Common myeloid progenitor, CD34-positive (primary cell): Measurements from ENCODE around the gene BIRC7.

Experiments used
- CTCF ChIA-PET: fragments of 350-600 bp; sonication (Branson Sonifier 250); formaldehyde crosslinking; loops from one replicate; lab custom pipeline; 2021; ENCODE audit warnings: antibody characterized with exemption; lab: Charles Lee
- POLR2A ChIA-PET: fragments of 350-600 bp; sonication (Branson Sonifier 250); formaldehyde crosslinking; loops from one replicate; lab custom pipeline; 2021; ENCODE audit warnings: antibody characterized with exemption; lab: Charles Lee
- DNase-seq, 3 donors: peaks; one replicate each; pipeline versions ENCODE4 v3.0.0 to v3.0.0-alpha.2; 2013
- H3K27ac ChIP-seq, 2 experiments: 1 replicate in 1 of 2; 2 replicates in 1 of 2; pipeline ENCODE4 v1.7.0; 2013; ENCODE audit warnings: inconsistent platforms in 2 of 2, low read length in 2 of 2, mild to moderate bottlenecking in 2 of 2, low read depth in 1 of 2, moderate library complexity in 1 of 2; ENCODE audit not compliant: severe bottlenecking in 2 of 2, insufficient read depth in 1 of 2, poor library complexity in 1 of 2
- H3K27me3 ChIP-seq, 5 experiments: replicated peaks in 2 of 5; 1 replicate in 3 of 5; 2 replicates in 2 of 5; pipeline versions ENCODE4 v1.6.1 to v1.7.0; 2013; ENCODE audit warnings: low read length in 4 of 5, mild to moderate bottlenecking in 2 of 5, moderate library complexity in 2 of 5, inconsistent platforms in 1 of 5; ENCODE audit not compliant: insufficient read depth in 5 of 5, control insufficient read depth in 4 of 5
- H3K36me3 ChIP-seq, 4 experiments: 1 replicate in 2 of 4; 2 replicates in 2 of 4; pipeline versions ENCODE4 v1.6.1 to v1.7.0; 2013; ENCODE audit warnings: low read length in 3 of 4, control low read depth in 1 of 4, mild to moderate bottlenecking in 1 of 4; ENCODE audit not compliant: control insufficient read depth in 4 of 4, insufficient read depth in 4 of 4
- H3K4me1 ChIP-seq, 4 experiments: 1 replicate in 3 of 4; 2 replicates in 1 of 4; pipeline versions ENCODE4 v1.6.1 to v1.7.1; 2013; ENCODE audit warnings: low read length in 3 of 4, mild to moderate bottlenecking in 3 of 4, control low read depth in 1 of 4, inconsistent platforms in 1 of 4, moderate library complexity in 1 of 4; ENCODE audit not compliant: control insufficient read depth in 4 of 4, insufficient read depth in 4 of 4; ENCODE audit errors: control extremely low read depth in 1 of 4
- H3K4me3 ChIP-seq, 7 experiments: 1 replicate in 4 of 7; 2 replicates in 3 of 7; pipeline versions ENCODE4 v1.5.1 to v1.7.0; 2013; ENCODE audit warnings: mild to moderate bottlenecking in 7 of 7, low read length in 6 of 7, moderate library complexity in 6 of 7, inconsistent platforms in 2 of 7, low read depth in 2 of 7, control low read depth in 1 of 7; ENCODE audit not compliant: insufficient read depth in 4 of 7, control insufficient read depth in 1 of 7; ENCODE audit errors: extremely low read depth in 1 of 7
- H3K9me3 ChIP-seq, 5 experiments: 1 replicate in 4 of 5; 2 replicates in 1 of 5; pipeline versions ENCODE4 v1.6.1 to v1.7.1; 2013; ENCODE audit warnings: low read length in 4 of 5, mild to moderate bottlenecking in 2 of 5, inconsistent platforms in 1 of 5, low read depth in 1 of 5, moderate library complexity in 1 of 5; ENCODE audit not compliant: control insufficient read depth in 4 of 5, insufficient read depth in 2 of 5; ENCODE audit errors: control extremely low read depth in 1 of 5
- WGBS: methylation state at CpG from one replicate; pipeline ENCODE4 v1.1.5; 2013; ENCODE audit not compliant: insufficient coverage; 5-methylcytosine and 5-hydroxymethylcytosine counted together

BIRC7 gene

DNA sequence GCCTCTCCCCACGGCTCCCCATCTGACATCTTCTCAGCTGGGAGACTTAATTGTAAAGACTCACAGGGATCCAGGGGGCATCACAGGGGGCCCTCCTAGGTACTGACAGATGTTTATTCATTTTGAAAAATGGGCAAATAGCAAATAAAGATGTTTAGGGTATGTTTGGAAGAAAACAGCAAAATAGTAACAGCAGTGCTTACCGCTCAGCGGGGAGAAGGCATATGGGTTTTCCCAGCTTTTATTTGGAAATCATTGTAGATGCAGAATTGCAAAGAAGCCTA, 2.7 kb upstream of the BIRC7 start:
- POLR2A ChIA-PET, result no interaction called here

DNA sequence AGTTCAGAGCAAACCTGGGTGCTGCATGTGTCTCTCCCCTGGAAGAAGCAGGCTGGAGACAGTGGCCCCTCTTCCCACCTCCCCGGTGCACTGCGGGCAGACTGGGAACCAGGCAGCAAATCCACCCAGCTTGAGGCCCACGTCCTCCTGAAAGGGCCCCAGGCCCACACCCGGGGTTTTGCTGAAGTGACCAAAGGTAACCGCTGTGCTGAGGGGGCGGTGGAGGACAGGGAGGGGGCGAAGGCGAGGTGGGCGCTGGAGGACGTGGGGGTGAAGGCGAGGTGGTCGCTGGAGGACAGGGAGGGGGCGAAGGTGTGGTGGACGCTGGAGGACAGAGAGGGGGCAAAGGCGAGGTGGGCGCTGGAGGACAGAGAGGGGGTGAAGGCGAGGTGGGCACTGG, 1.8 kb upstream of the BIRC7 start:
- ChIA-PET CTCF (interaction anchor here (1.0 to 6.5 kb wide), 3 partner anchors 10 to 58 kb away, joined by 3 to 54 read pairs (median 6); partner anchors contain the start of gene COL20A1), POLR2A (no interaction called here)
- 86% methylated on average over 14 of the region's 17 CpGs for WGBS
- peaks cover 2 to 57% (median 21%) of the 10 kb centered on the region in 5 experiments for H3K27me3 ChIP-seq
- H3K9me3 ChIP-seq, result no peaks in the 10 kb centered on the region
- no peak overlapping the region for H3K4me3 ChIP-seq
- peaks cover 0 to 10% (median 4%) of the 10 kb centered on the region in 4 experiments for H3K4me1 ChIP-seq
- no peak overlapping the region for H3K27ac ChIP-seq
- no peaks in the 10 kb centered on the region for H3K36me3 ChIP-seq
- no peak for DNase-seq

More for the DNA sequence above, 2.7 kb upstream of the BIRC7 start:
- CTCF ChIA-PET, result interaction anchor here (0.9 to 6.5 kb wide), 5 partner anchors 9 to 59 kb away, joined by 3 to 54 read pairs (median 6); partner anchors contain the start of gene COL20A1
- Histone ChIP-seq H3K4me3 (no peak overlapping the region), H3K27me3 (peaks cover 2 to 62% (median 21%) of the 10 kb centered on the region in 5 experiments), H3K36me3 (no peaks in the 10 kb centered on the region), H3K4me1 (peaks cover 0 to 7% (median 2%) of the 10 kb centered on the region in 4 experiments), H3K27ac (no peak overlapping the region), H3K9me3 (no peaks in the 10 kb centered on the region)
- DNase-seq, result no peak
- 70% methylated on average over 3 of the region's 3 CpGs for WGBS

DNA sequence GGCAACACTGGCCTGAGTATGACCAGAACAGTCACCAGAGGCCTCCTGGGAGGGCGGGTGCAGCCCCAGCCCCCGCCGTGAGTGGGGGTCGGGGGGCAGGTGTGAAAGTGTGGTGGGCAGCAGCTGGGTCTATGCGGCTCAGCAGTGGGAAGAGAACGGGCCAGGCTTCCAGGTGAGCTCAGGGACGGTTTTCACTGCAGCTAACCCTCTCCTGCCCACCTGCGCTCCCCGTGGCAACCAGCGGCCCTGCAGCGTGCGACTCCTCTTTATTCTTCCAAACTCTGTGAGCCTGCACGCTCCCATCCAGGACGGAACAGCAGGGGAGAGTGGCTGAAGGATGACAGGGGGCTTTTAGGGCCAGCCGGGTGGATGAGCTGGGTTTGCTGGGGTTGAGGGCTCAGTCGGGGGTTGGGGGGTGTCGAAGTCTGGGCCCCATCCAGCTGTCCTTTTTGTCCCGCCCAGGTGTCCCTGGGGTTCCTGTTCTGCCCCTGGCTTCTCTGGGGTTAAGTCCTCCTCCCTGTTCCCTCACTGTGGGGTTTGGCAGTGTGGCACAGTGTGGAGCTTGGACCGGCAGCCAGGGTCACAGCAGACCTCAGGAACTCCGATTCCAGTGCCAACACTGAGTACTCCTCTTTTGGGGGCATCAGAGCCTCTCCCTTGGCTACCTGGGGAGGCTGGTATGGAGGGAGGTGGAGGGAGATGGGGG, 859 bp upstream of the BIRC7 start:
- Histone ChIP-seq H3K36me3 (no peaks in the 10 kb centered on the region), H3K4me3 (no peak overlapping the region), H3K4me1 (peaks cover 0 to 10% (median 4%) of the 10 kb centered on the region in 4 experiments), H3K9me3 (no peaks in the 10 kb centered on the region), H3K27me3 (peaks cover 0 to 48% (median 16%) of the 10 kb centered on the region in 5 experiments), H3K27ac (no peak overlapping the region)
- CTCF ChIA-PET, result interaction anchor here (1.0 to 6.5 kb wide), 3 partner anchors 11 to 50 kb away, joined by 3 to 54 read pairs (median 5); no protein-coding TSS in a partner anchor
- POLR2A ChIA-PET, result no interaction called here
- 21% methylated on average over 12 of the region's 20 CpGs for WGBS
- DNase-seq, result peak in 2 of 3 donors; percentile 23 to 29

DNA sequence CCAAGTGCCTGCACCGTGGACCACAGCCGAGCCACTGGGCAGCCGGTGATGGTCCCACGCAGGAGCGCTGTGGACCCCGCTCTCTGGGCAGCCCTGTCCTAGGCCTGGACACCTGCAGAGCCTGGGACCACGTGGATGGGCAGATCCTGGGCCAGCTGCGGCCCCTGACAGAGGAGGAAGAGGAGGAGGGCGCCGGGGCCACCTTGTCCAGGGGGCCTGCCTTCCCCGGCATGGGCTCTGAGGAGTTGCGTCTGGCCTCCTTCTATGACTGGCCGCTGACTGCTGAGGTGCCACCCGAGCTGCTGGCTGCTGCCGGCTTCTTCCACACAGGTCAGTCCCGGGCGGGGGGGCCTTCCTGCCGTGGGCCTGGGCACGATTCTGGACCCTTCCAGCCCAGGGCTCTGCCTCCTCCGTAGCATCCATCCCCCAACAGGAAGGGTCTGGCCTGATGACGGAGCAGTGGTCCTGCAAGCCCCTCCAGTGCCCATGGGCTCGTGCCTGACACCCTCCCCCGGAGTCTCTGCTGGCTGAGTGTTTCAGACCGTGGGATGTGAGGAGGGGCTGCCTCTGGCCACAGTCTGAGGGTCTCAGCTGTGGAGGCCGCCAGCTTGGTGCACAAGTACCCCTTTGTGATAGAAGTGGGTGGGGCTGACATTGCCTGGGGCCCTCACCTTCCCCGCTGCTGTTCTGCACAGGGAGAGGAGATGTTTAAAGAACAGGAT, 572 bp downstream of the BIRC7 start:
- H3K27me3 ChIP-seq, result peaks cover 0 to 34% (median 7%) of the 10 kb centered on the region in 5 experiments
- no peak overlapping the region for H3K4me3 ChIP-seq
- no peaks in the 10 kb centered on the region for H3K36me3 ChIP-seq
- WGBS, result 88% methylated on average over 15 of the region's 26 CpGs
- no peaks in the 10 kb centered on the region for H3K9me3 ChIP-seq
- POLR2A ChIA-PET, result no interaction called here
- H3K4me1 ChIP-seq, result peaks cover 0 to 10% (median 4%) of the 10 kb centered on the region in 4 experiments
- CTCF ChIA-PET, result interaction anchor here (0.7 to 6.5 kb wide), 3 partner anchors 12 to 73 kb away, joined by 3 to 54 read pairs (median 4); no protein-coding TSS in a partner anchor
- H3K27ac ChIP-seq, result no peak overlapping the region
- DNase-seq, result no peak

DNA sequence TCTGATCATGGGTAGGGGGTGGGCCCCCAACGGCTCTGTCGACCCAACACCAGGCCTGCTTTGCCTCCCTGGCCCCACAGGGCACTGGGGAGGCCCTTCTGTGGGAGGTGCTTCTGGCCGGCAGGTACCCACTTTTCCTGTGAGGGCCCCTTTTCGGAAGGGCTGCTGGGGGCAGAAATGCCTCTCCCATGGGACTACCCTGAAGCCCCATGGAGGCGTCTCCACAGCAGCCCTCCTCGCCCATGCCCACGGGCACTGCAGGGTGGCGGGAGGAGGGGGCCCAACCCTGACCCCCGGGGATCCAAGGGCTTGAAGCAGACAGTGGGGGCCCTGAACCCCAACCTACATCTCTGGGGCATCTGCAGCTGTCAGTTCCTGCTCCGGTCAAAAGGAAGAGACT, 2.3 kb downstream of the BIRC7 start:
- Histone ChIP-seq H3K27ac (no peak overlapping the region), H3K4me1 (peaks cover 0 to 10% (median 4%) of the 10 kb centered on the region in 4 experiments), H3K9me3 (no peaks in the 10 kb centered on the region), H3K27me3 (peaks cover 0 to 18% (median 3%) of the 10 kb centered on the region in 5 experiments), H3K4me3 (no peak overlapping the region), H3K36me3 (no peaks in the 10 kb centered on the region)
- ChIA-PET CTCF (interaction anchor here (6.5 kb wide), 1 partner anchor 14 kb away, joined by 54 read pairs; no protein-coding TSS in a partner anchor), POLR2A (no interaction called here)
- DNase-seq, result no peak
- 75% methylated on average over 10 of the region's 10 CpGs for WGBS

DNA sequence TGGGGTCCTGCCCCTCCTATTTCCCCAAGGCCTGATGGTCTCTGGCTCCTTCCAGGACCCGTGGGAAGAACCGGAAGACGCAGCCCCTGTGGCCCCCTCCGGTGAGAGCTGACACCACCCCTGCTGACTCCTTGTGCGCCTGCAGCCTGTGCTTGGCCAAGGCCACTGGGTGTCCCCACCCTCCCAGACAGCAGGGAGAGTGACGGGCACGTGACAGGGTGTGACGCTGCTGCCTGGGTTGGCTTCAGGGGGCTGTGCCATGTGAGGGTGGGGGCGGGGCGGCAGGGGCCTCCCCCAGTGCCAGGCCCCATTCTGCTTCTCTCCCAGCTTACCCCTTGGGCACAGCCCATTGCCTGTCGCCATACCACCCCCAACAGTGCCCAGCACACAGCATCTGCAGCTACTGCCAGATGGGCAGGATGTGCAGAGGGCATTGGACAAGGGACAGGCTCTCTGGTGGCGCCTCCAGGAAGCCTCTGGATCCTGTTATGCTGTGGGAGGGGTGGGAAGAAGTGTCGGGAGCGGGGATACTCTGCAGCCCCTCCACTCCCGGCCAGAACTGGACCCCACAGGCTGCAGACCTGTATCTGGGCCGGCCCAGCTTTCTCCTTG, 2.9 kb downstream of the BIRC7 start:
- ChIA-PET POLR2A (interaction anchor here (0.6 kb wide), 1 partner anchor 8 kb away, joined by 3 read pairs; no protein-coding TSS in a partner anchor), CTCF (interaction anchor here (6.5 kb wide), 1 partner anchor 14 kb away, joined by 54 read pairs; no protein-coding TSS in a partner anchor)
- Histone ChIP-seq H3K9me3 (no peaks in the 10 kb centered on the region), H3K4me3 (no peak overlapping the region), H3K4me1 (peaks cover 0 to 10% (median 4%) of the 10 kb centered on the region in 4 experiments), H3K27me3 (peaks cover 0 to 12% (median 4%) of the 10 kb centered on the region in 5 experiments), H3K27ac (no peak overlapping the region), H3K36me3 (no peaks in the 10 kb centered on the region)
- 52% methylated on average over 12 of the region's 16 CpGs for WGBS
- peak; percentile 29 to 71 (median 46) for DNase-seq
